ENCODE data around the gene SRMS.

Gene SRMS

GRCh38 chr20:63555661-63556381, 8.3 kb upstream of the SRMS start:
- Mint-ChIP-seq H3K36me3 (ENCODE audit: low read depth) (peaks cover 31% of the 10 kb centered on the region), H3K27ac (no peak overlapping the region), H3K9me3 (no peaks in the 10 kb centered on the region), H3K27me3 (peaks cover 79% of the 10 kb centered on the region), H3K4me3 (no peak overlapping the region), H3K4me1 (ENCODE audit: low read depth) (peaks cover 16% of the 10 kb centered on the region)
- intact Hi-C loops (cut with micrococcal nuclease), result no loop called here

- peaks cover 19% of the 10 kb centered on the region for H3K36me3 Mint-ChIP-seq (ENCODE audit: low read depth)
- H3K4me1 Mint-ChIP-seq (ENCODE audit: low read depth), result peaks cover 16% of the 10 kb centered on the region
- peak overlapping the region; percentile 61 for H3K27ac Mint-ChIP-seq
- H3K4me3 Mint-ChIP-seq, result peak overlapping the region; percentile 50
- intact Hi-C loops (cut with micrococcal nuclease), result no loop called here
- peaks cover 86% of the 10 kb centered on the region for H3K27me3 Mint-ChIP-seq
- no peaks in the 10 kb centered on the region for H3K9me3 Mint-ChIP-seq
These were observed 7.1 kb upstream of the SRMS start for GRCh38 chr20:63554361-63555278.

GRCh38 chr20:63553933-63554290, 6.4 kb upstream of the SRMS start, which contains the start of gene FNDC11:
Gene FNDC11, plus strand, starts transcription at chr20:63554159. Its CDS starts 1,505 bp downstream, at chr20:63555664.
- peak within 1 kb of the TSS; percentile 75 for H3K4me3 Mint-ChIP-seq
- intact Hi-C loops (cut with micrococcal nuclease), result no loop called here
- peaks cover 12% of the 10 kb centered on the region for H3K4me1 Mint-ChIP-seq (ENCODE audit: low read depth)
- peaks cover 89% of the 10 kb centered on the region for H3K27me3 Mint-ChIP-seq
- H3K9me3 Mint-ChIP-seq, result no peaks in the 10 kb centered on the region
- H3K27ac Mint-ChIP-seq, result peak within 1 kb of the TSS; percentile 61
- H3K36me3 Mint-ChIP-seq (ENCODE audit: low read depth), result peaks cover 12% of the 10 kb centered on the region

- peak overlapping the region; percentile 61 for H3K27ac Mint-ChIP-seq
- peaks cover 7% of the 10 kb centered on the region for H3K36me3 Mint-ChIP-seq (ENCODE audit: low read depth)
- no peaks in the 10 kb centered on the region for H3K9me3 Mint-ChIP-seq
- intact Hi-C loops (cut with micrococcal nuclease), result no loop called here
- peaks cover 11% of the 10 kb centered on the region for H3K4me1 Mint-ChIP-seq (ENCODE audit: low read depth)
- H3K27me3 Mint-ChIP-seq, result peaks cover 89% of the 10 kb centered on the region
- H3K4me3 Mint-ChIP-seq, result peak overlapping the region; percentile 75
These were observed 5.8 kb upstream of the SRMS start for GRCh38 chr20:63553251-63553932.

GRCh38 chr20:63552481-63553249, 5.1 kb upstream of the SRMS start:
- H3K9me3 Mint-ChIP-seq, result no peaks in the 10 kb centered on the region
- intact Hi-C loops (cut with micrococcal nuclease), result no loop called here
- H3K4me3 Mint-ChIP-seq, result peak overlapping the region; percentile 75
- peaks cover 93% of the 10 kb centered on the region for H3K27me3 Mint-ChIP-seq
- H3K36me3 Mint-ChIP-seq (ENCODE audit: low read depth), result peaks cover 6% of the 10 kb centered on the region
- H3K4me1 Mint-ChIP-seq (ENCODE audit: low read depth), result peaks cover 11% of the 10 kb centered on the region
- no peak overlapping the region for H3K27ac Mint-ChIP-seq

- intact Hi-C loops (cut with micrococcal nuclease), result no loop called here
- H3K36me3 Mint-ChIP-seq (ENCODE audit: low read depth), result no peaks in the 10 kb centered on the region
- no peaks in the 10 kb centered on the region for H3K9me3 Mint-ChIP-seq
- peaks cover 93% of the 10 kb centered on the region for H3K27me3 Mint-ChIP-seq
- no peak overlapping the region for H3K4me3 Mint-ChIP-seq
- no peak overlapping the region for H3K27ac Mint-ChIP-seq
- H3K4me1 Mint-ChIP-seq (ENCODE audit: low read depth), result peaks cover 11% of the 10 kb centered on the region
These were observed 3.5 kb upstream of the SRMS start for GRCh38 chr20:63551068-63551467.

- Mint-ChIP-seq H3K9me3 (no peaks in the 10 kb centered on the region), H3K27ac (peak overlapping the region; percentile 16), H3K36me3 (ENCODE audit: low read depth) (no peaks in the 10 kb centered on the region), H3K4me1 (ENCODE audit: low read depth) (peaks cover 17% of the 10 kb centered on the region), H3K4me3 (no peak overlapping the region), H3K27me3 (peaks cover 92% of the 10 kb centered on the region)
- intact Hi-C loops (cut with micrococcal nuclease), result no loop called here
These were observed 2.2 kb upstream of the SRMS start for GRCh38 chr20:63549679-63550282.

GRCh38 chr20:63549019-63549418, 1.5 kb upstream of the SRMS start:
- H3K27ac Mint-ChIP-seq, result no peak overlapping the region

GRCh38 chr20:63548542-63548941, 993 bp upstream of the SRMS start:
- Mint-ChIP-seq H3K27me3 (peaks cover 90% of the 10 kb centered on the region), H3K9me3 (no peaks in the 10 kb centered on the region), H3K4me3 (no peak overlapping the region), H3K27ac (no peak overlapping the region), H3K4me1 (ENCODE audit: low read depth) (peaks cover 17% of the 10 kb centered on the region), H3K36me3 (ENCODE audit: low read depth) (no peaks in the 10 kb centered on the region)
- intact Hi-C loops (cut with micrococcal nuclease), result no loop called here

More at GRCh38 chr20:63549019-63549418, 1.5 kb upstream of the SRMS start:
- intact Hi-C loops (cut with micrococcal nuclease), result no loop called here
- Mint-ChIP-seq H3K27me3 (peaks cover 90% of the 10 kb centered on the region), H3K36me3 (ENCODE audit: low read depth) (no peaks in the 10 kb centered on the region), H3K4me3 (no peak overlapping the region), H3K9me3 (no peaks in the 10 kb centered on the region), H3K4me1 (ENCODE audit: low read depth) (peaks cover 17% of the 10 kb centered on the region)

- H3K27me3 Mint-ChIP-seq, result peaks cover 85% of the 10 kb centered on the region
- H3K4me1 Mint-ChIP-seq (ENCODE audit: low read depth), result peaks cover 5% of the 10 kb centered on the region
- no peaks in the 10 kb centered on the region for H3K9me3 Mint-ChIP-seq
- intact Hi-C loops (cut with micrococcal nuclease), result no loop called here
- no peaks in the 10 kb centered on the region for H3K36me3 Mint-ChIP-seq (ENCODE audit: low read depth)
- H3K4me3 Mint-ChIP-seq, result no peak overlapping the region
- H3K27ac Mint-ChIP-seq, result no peak overlapping the region
These were observed 409 bp downstream of the SRMS start for GRCh38 chr20:63546956-63547724.

- Mint-ChIP-seq H3K27ac (no peak overlapping the region), H3K4me1 (ENCODE audit: low read depth) (peaks cover 5% of the 10 kb centered on the region), H3K4me3 (no peak overlapping the region), H3K27me3 (peaks cover 84% of the 10 kb centered on the region), H3K36me3 (ENCODE audit: low read depth) (no peaks in the 10 kb centered on the region), H3K9me3 (no peaks in the 10 kb centered on the region)
- intact Hi-C loops (cut with micrococcal nuclease), result no loop called here
These were observed 1.1 kb downstream of the SRMS start for GRCh38 chr20:63546256-63546955.

- peaks cover 5% of the 10 kb centered on the region for H3K4me1 Mint-ChIP-seq (ENCODE audit: low read depth)
- no peaks in the 10 kb centered on the region for H3K36me3 Mint-ChIP-seq (ENCODE audit: low read depth)
- intact Hi-C loops (cut with micrococcal nuclease), result no loop called here
- H3K9me3 Mint-ChIP-seq, result no peaks in the 10 kb centered on the region
- H3K27me3 Mint-ChIP-seq, result peaks cover 82% of the 10 kb centered on the region
- no peak overlapping the region for H3K4me3 Mint-ChIP-seq
- H3K27ac Mint-ChIP-seq, result no peak overlapping the region
These were observed 1.7 kb downstream of the SRMS start for GRCh38 chr20:63545814-63546213.

Data from dendritic cell treated with granulocyte-macrophage colony-stimulating factor and Interleukin-4, amounts not matched to agents 40 ng/mL and 50 ng/mL, for 4 days (primary cell).